ENCODE results near the gene ZFAND3.

GRCh38 chr6:37983720-37984501, 164.4 kb downstream of the ZFAND3 start:
- no peak for TF ChIP-seq CTCF (IDR thresholded peaks at IDR 0.05; ENCODE audit: low read length)
- TF ChIP-seq EZH2 (IDR thresholded peaks at IDR 0.05; ENCODE audit: borderline replicate concordance, low read length) = no peak

Data from OCI-LY1 (cell line).